GM19463 (cell line): ENCODE measurements around the gene IGFL2.
"Not testable (repeated sequence)": the region's sequence is repeated elsewhere in the genome, so short reads cannot be mapped to it uniquely, and the experiment has no call there.

Experiments
- ATAC-seq: cut with Tn5 transposase; IDR thresholded peaks from one replicate; pipeline ENCODE4 v1.9.1; 2021; ENCODE audit warnings: mild to moderate bottlenecking, moderate library complexity; ENCODE audit not compliant: unreplicated experiment

The IGFL2 gene

GRCh38 chr19:46206682-46207081 is 58.6 kb downstream of the IGFL2 start:
- no peak for ATAC-seq

GRCh38 chr19:46207858-46208257 is 59.8 kb downstream of the IGFL2 start:
- ATAC-seq, result not testable (repeated sequence)

GRCh38 chr19:46209051-46209450 is 61.0 kb downstream of the IGFL2 start:
- no peak for ATAC-seq

GRCh38 chr19:46209472-46209871 is 61.4 kb downstream of the IGFL2 start:
- no peak for ATAC-seq

- no peak for ATAC-seq
These were observed 62.6 kb downstream of the IGFL2 start for GRCh38 chr19:46210669-46211068.
